Karpas-422 (cell line): ENCODE measurements around the gene ZNF566. TPM values are rescaled to one million over a fixed set of nuclear protein-coding genes. Genes with fewer than 3 reads are reported as not detected.

Experiments
- DNase-seq: peaks from one replicate; pipeline ENCODE4 v3.0.0-alpha.2; 2015
- H2AFZ ChIP-seq: fragments of 200-600 bp; sonication (generic); 2 replicates; pipeline ENCODE4 v1.6.1; 2014; ENCODE audit warnings: antibody characterized with exemption, low read length, mixed read lengths
- H3K27ac ChIP-seq: fragments of 200-600 bp; sonication (generic); 2 replicates; pipeline ENCODE4 v1.5.1; 2014; ENCODE audit warnings: mild to moderate bottlenecking, low read length, moderate library complexity
- H3K27me3 ChIP-seq: fragments of 200-600 bp; sonication (generic); 2 replicates; pipeline ENCODE4 v1.6.1; 2014; ENCODE audit warnings: low read length, mixed read lengths
- H3K36me3 ChIP-seq: fragments of 200-600 bp; sonication (generic); 2 replicates; pipeline ENCODE4 v1.6.1; 2014; ENCODE audit warnings: low read length, mixed read lengths; ENCODE audit not compliant: insufficient read depth
- H3K4me1 ChIP-seq: fragments of 200-600 bp; sonication (generic); 2 replicates; pipeline ENCODE4 v1.6.1; 2014; ENCODE audit warnings: mild to moderate bottlenecking, low read length, mixed read lengths
- H3K4me2 ChIP-seq: fragments of 200-600 bp; sonication (generic); 2 replicates; pipeline ENCODE4 v1.6.1; 2014; ENCODE audit warnings: low read length, low read depth, mild to moderate bottlenecking; ENCODE audit not compliant: poor library complexity, severe bottlenecking
- H3K4me3 ChIP-seq: fragments of 200-600 bp; sonication (generic); 2 replicates; pipeline ENCODE4 v1.5.1; 2014; ENCODE audit warnings: mild to moderate bottlenecking, antibody characterized with exemption, low read length, mixed read lengths
- H3K79me2 ChIP-seq: fragments of 200-600 bp; sonication (generic); 2 replicates; pipeline ENCODE4 v1.6.1; 2014; ENCODE audit warnings: mild to moderate bottlenecking, low read length, mixed read lengths
- H3K9ac ChIP-seq: fragments of 200-600 bp; sonication (generic); 2 replicates; pipeline ENCODE4 v1.6.0; 2014; ENCODE audit warnings: low read length
- H3K9me2 ChIP-seq: fragments of 200-600 bp; sonication (generic), shearing (Covaris generic); replicated peaks from 2 replicates; pipeline ENCODE4 v1.6.0; 2014; ENCODE audit warnings: mild to moderate bottlenecking, low read length, moderate library complexity; ENCODE audit not compliant: insufficient read depth
- H3K9me3 ChIP-seq: fragments of 300-700, 200-600 bp; sonication (generic); 2 replicates; pipeline ENCODE4 v1.6.1; 2014; ENCODE audit warnings: low read length, mixed read lengths
- H4K20me1 ChIP-seq: fragments of 200-600 bp; sonication (generic); 2 replicates; pipeline ENCODE4 v1.6.1; 2014; ENCODE audit warnings: mild to moderate bottlenecking, antibody characterized with exemption, low read length, low read depth; ENCODE audit not compliant: insufficient read depth
- total RNA-seq: library from RNA; depleted of rRNA; stranded (reverse); fragments of >200 nt; shearing (Covaris generic); gene quantifications from 2 replicates; pipeline ENCODE4 v1.2.3, GENCODE V29; 2014; ENCODE audit warnings: low replicate concordance; rRNA removed

The ZNF566 gene
- total RNA-seq, 1 experiment from 2014 or later: 17.3 TPM

DNA sequence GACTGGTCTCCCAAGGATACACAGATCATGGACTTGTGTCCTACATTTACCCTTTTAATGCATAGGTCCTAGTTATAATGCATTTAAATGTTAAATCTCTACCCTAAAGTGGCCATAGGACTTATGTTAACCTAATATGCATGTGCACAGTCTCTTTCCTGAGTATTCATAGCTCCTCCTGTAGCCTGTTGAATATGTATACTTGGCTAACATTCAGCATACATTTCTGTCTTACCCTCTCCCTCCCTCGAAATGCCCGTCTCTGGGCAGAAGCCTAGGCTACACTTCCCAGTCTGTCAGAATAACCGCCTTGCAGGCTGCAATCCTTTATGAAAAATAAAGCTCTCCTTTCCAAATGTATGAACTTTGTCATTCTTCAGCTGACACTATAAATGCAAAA is 84.9 kb downstream of the ZNF566 start:
- no peak overlapping the region for H3K4me2 ChIP-seq
- no peak for DNase-seq
- peaks cover 94% of the 10 kb centered on the region for H3K36me3 ChIP-seq
- H3K27ac ChIP-seq: no peak overlapping the region
- H3K27me3 ChIP-seq: no peaks in the 10 kb centered on the region
- no peaks in the 10 kb centered on the region for H4K20me1 ChIP-seq
- no peak overlapping the region for H3K4me3 ChIP-seq
- H2AFZ ChIP-seq: no peak overlapping the region
- no peaks in the 10 kb centered on the region for H3K9me2 ChIP-seq
- peaks cover 33% of the 10 kb centered on the region for H3K79me2 ChIP-seq
- no peaks in the 10 kb centered on the region for H3K4me1 ChIP-seq
- peaks cover 18% of the 10 kb centered on the region for H3K9me3 ChIP-seq
- H3K9ac ChIP-seq: no peak overlapping the region

DNA sequence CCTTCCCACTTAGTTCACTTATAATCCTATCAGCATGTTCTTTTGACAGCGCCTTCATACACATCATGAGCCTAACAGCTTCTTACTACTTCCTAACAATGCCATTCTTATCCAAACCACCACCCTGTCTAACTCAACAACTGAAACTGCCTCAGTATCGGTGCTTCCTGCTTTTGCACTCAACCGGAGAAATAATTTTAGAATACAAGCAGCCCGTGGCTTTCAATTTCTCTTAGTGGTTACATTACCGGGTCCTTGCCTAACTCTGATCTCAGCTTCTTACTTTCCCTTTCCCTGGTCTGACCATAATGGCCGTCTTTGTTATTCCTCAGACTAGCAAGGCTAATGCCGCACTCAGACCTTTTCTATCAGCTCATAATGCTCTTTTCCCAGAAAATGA is 87.9 kb downstream of the ZNF566 start:
- Histone ChIP-seq H3K27me3 (no peaks in the 10 kb centered on the region), H3K4me3 (no peak overlapping the region), H2AFZ (no peak overlapping the region), H3K27ac (no peak overlapping the region), H3K36me3 (peaks cover 94% of the 10 kb centered on the region), H3K4me2 (no peak overlapping the region), H3K9me3 (peaks cover 21% of the 10 kb centered on the region), H3K4me1 (no peaks in the 10 kb centered on the region), H3K9ac (no peak overlapping the region), H4K20me1 (no peaks in the 10 kb centered on the region), H3K9me2 (no peaks in the 10 kb centered on the region), H3K79me2 (peaks cover 19% of the 10 kb centered on the region)
- no peak for DNase-seq

- Histone ChIP-seq H3K27me3 (no peaks in the 10 kb centered on the region), H3K9me3 (peaks cover 31% of the 10 kb centered on the region), H3K79me2 (peaks cover 9% of the 10 kb centered on the region; the same call in 1 of the 2 replicates), H2AFZ (no peak overlapping the region), H3K4me3 (no peak overlapping the region), H3K27ac (no peak overlapping the region), H3K9ac (no peak overlapping the region), H3K36me3 (peaks cover 92% of the 10 kb centered on the region), H3K4me2 (no peak overlapping the region), H3K9me2 (no peaks in the 10 kb centered on the region), H3K4me1 (no peaks in the 10 kb centered on the region), H4K20me1 (no peaks in the 10 kb centered on the region)
- DNase-seq: no peak
Observed at GRCh38 chr19:36398571-36398970, 90.8 kb downstream of the ZNF566 start.

Other genes with a start within 250 kb of the ZNF566 start
- 8.1 and 8.4 TPM in 2 replicates for gene ZFP14, start 110.4 kb downstream of the ZNF566 start, total RNA-seq
- gene ZFP82, start 70.9 kb downstream of the ZNF566 start, total RNA-seq: 14.4 and 23.0 TPM in 2 replicates
- 9.6 and 31.6 TPM in 2 replicates for gene ZNF260, start 38.7 kb upstream of the ZNF566 start, total RNA-seq
- 12.2 and 23.1 TPM in 2 replicates for gene ZNF529, start 83.7 kb upstream of the ZNF566 start, total RNA-seq
- gene ZNF382, start 115.8 kb upstream of the ZNF566 start, total RNA-seq: 2.9 and 6.1 TPM in 2 replicates
- 9.5 and 17.5 TPM in 2 replicates for gene ZNF461, start 177.3 kb upstream of the ZNF566 start, total RNA-seq
- 13.9 and 18.8 TPM in 2 replicates for gene ZNF567, start 198.1 kb upstream of the ZNF566 start, total RNA-seq